Prostate gland (tissue), 2 donors: ENCODE measurements around the gene SPTB.

ENCODE experiments used
- POLR2A ChIP-seq: fragments of 450-650 bp; IDR thresholded peaks from one replicate; pipeline ENCODE4 v1.6.1; 2016; ENCODE audit warnings: antibody characterized with exemption, mild to moderate bottlenecking
- POLR2AphosphoS5 ChIP-seq: sonication (generic); formaldehyde crosslinking; IDR thresholded peaks from one replicate; pipeline ENCODE4 v1.6.1; 2017; ENCODE audit warnings: antibody characterized with exemption
- TF ChIP-seq, protein P1 (sequence below), 4 experiments: fragments of 200-600 bp in 2 of 4; fragments of 450-650 bp in 2 of 4; sonication (generic) in 2 of 4; IDR thresholded peaks; 1 replicate in 3 of 4; 2 replicates in 1 of 4; pipeline ENCODE4 v1.5.1; 2016 to 2019; ENCODE audit warnings: antibody characterized with exemption in 4 of 4, mild to moderate bottlenecking in 2 of 4, moderate library complexity in 2 of 4

DNA sequence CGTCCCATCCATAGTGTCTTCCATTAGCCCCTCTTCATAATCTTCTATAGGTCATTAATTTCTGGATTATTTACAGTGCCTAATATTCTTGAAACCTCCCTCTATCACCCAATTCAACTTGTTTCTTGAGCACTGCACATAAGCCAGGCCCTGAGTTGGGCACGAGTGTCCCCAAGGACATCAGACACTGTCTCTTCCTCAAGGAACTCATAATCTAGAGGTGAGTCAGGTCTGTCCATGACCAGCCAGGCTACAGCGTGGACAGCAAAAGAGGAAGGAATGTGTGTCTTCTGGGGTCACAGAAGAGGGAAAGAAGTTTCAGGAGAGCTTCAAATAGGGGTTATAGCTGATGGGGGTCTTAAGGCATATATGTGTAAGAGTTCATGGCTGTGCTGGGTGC, 12.5 kb downstream of the SPTB start:
- TF ChIP-seq, protein P1, sequence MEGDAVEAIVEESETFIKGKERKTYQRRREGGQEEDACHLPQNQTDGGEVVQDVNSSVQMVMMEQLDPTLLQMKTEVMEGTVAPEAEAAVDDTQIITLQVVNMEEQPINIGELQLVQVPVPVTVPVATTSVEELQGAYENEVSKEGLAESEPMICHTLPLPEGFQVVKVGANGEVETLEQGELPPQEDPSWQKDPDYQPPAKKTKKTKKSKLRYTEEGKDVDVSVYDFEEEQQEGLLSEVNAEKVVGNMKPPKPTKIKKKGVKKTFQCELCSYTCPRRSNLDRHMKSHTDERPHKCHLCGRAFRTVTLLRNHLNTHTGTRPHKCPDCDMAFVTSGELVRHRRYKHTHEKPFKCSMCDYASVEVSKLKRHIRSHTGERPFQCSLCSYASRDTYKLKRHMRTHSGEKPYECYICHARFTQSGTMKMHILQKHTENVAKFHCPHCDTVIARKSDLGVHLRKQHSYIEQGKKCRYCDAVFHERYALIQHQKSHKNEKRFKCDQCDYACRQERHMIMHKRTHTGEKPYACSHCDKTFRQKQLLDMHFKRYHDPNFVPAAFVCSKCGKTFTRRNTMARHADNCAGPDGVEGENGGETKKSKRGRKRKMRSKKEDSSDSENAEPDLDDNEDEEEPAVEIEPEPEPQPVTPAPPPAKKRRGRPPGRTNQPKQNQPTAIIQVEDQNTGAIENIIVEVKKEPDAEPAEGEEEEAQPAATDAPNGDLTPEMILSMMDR (IDR thresholded peaks at IDR 0.05), result no peak
- TF ChIP-seq POLR2A (no peak), POLR2AphosphoS5 (no peak)
